ENCODE data around the gene KLRC4.

KLRC4 gene

DNA sequence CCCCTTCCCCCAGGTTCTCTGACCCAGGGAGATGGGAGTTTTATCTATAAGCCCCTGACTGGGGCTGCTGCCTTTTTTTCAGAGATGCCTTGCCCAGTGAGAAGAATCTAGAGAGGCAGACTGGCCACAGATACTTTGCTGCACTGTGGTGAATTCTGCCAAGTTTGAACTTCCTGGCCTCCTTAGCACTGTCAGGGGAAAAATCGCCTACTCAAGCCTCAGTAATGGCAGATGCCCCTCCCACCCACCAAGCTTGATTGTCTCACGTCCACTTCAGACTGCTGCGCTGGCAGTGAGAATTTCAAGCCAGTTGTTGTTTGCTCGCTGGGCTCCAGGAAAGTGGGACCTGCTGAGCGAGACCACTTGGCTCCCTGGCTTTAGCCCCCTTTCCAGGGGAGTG is 51.4 kb downstream of the KLRC4 start:
- Histone ChIP-seq H3K79me2 (ENCODE audit: insufficient read depth, low read depth) (no peaks in the 10 kb centered on the region), H3K27ac (no peak overlapping the region), H3K27me3 (ENCODE audit: insufficient read depth, low read depth) (peaks cover 4% of the 10 kb centered on the region; the same call in 1 of the 2 replicates), H3K4me2 (no peak overlapping the region), H3K4me1 (ENCODE audit: low read depth, poor library complexity, severe bottlenecking) (no peaks in the 10 kb centered on the region), H3K9ac (no peak overlapping the region), H2AFZ (ENCODE audit: low read depth) (no peak overlapping the region), H3K4me3 (IDR thresholded peaks at IDR 0.05; ENCODE audit: insufficient read depth, low read depth, low read length) (no peak overlapping the region), H4K20me1 (ENCODE audit: insufficient read depth) (no peaks in the 10 kb centered on the region), H3K36me3 (ENCODE audit: insufficient read depth) (no peaks in the 10 kb centered on the region)
- TF ChIP-seq, protein P1, sequence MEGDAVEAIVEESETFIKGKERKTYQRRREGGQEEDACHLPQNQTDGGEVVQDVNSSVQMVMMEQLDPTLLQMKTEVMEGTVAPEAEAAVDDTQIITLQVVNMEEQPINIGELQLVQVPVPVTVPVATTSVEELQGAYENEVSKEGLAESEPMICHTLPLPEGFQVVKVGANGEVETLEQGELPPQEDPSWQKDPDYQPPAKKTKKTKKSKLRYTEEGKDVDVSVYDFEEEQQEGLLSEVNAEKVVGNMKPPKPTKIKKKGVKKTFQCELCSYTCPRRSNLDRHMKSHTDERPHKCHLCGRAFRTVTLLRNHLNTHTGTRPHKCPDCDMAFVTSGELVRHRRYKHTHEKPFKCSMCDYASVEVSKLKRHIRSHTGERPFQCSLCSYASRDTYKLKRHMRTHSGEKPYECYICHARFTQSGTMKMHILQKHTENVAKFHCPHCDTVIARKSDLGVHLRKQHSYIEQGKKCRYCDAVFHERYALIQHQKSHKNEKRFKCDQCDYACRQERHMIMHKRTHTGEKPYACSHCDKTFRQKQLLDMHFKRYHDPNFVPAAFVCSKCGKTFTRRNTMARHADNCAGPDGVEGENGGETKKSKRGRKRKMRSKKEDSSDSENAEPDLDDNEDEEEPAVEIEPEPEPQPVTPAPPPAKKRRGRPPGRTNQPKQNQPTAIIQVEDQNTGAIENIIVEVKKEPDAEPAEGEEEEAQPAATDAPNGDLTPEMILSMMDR (conservative IDR thresholded peaks at IDR 0.05; ENCODE audit: low read depth, low read length), result no peak
